SU-DHL-6 (cell line): ENCODE data around the gene WWOX.

ENCODE experiments used
- H2AFZ ChIP-seq: fragments of 200-600 bp; sonication (generic); 2 replicates; pipeline ENCODE4 v1.6.1; 2014; ENCODE audit warnings: low read depth, mild to moderate bottlenecking, moderate library complexity, mixed read lengths, antibody characterized with exemption, low read length; ENCODE audit not compliant: severe bottlenecking
- H3F3A ChIP-seq: fragments of 200-600 bp; shearing (Covaris generic); 2 replicates; pipeline ENCODE4 v1.6.0; 2016; ENCODE audit warnings: antibody characterized with exemption, mild to moderate bottlenecking; ENCODE audit not compliant: insufficient read depth
- H3K27ac ChIP-seq: fragments of 200-600 bp; sonication (generic); 2 replicates; pipeline ENCODE4 v1.5.1; 2016; ENCODE audit warnings: low read depth, mild to moderate bottlenecking, low read length, moderate library complexity, mixed read lengths
- H3K27me3 ChIP-seq: fragments of 200-600 bp; sonication (generic), shearing (Covaris generic); 2 replicates; pipeline ENCODE4 v1.6.0; 2014; ENCODE audit warnings: mild to moderate bottlenecking, low read length
- H3K36me3 ChIP-seq: fragments of 200-600 bp; sonication (generic); 2 replicates; pipeline ENCODE4 v1.6.1; 2014; ENCODE audit warnings: mild to moderate bottlenecking, low read length, mixed read lengths
- H3K4me2 ChIP-seq: fragments of 300-600, 200-600 bp; shearing (Covaris generic), sonication (generic); 2 replicates; pipeline ENCODE4 v1.6.0; 2014; ENCODE audit warnings: low read length, low read depth, mild to moderate bottlenecking; ENCODE audit not compliant: poor library complexity, severe bottlenecking
- H3K4me3 ChIP-seq: fragments of 200-600 bp; sonication (generic); 2 replicates; pipeline ENCODE4 v1.5.1; 2014; ENCODE audit warnings: antibody characterized with exemption, low read length, mild to moderate bottlenecking, mixed read lengths; ENCODE audit not compliant: insufficient read depth, poor library complexity, severe bottlenecking
- H3K79me2 ChIP-seq: fragments of 200-600 bp; sonication (generic); 2 replicates; pipeline ENCODE4 v1.6.1; 2014; ENCODE audit warnings: mild to moderate bottlenecking, low read length, moderate library complexity; ENCODE audit not compliant: insufficient read depth
- H3K9ac ChIP-seq: fragments of 200-600 bp; sonication (generic); 2 replicates; pipeline ENCODE4 v1.7.0; 2014; ENCODE audit warnings: mild to moderate bottlenecking, low read length
- H3K9me2 ChIP-seq: fragments of 200-600 bp; sonication (generic); replicated peaks from 2 replicates; pipeline ENCODE4 v1.6.1; 2014; ENCODE audit warnings: low read length; ENCODE audit not compliant: insufficient read depth
- H3K9me3 ChIP-seq: fragments of 200-600 bp; sonication (generic); 2 replicates; pipeline ENCODE4 v1.6.1; 2014; ENCODE audit warnings: low read length, mixed read lengths; ENCODE audit not compliant: insufficient read depth
- H4K20me1 ChIP-seq: fragments of 200-600 bp; sonication (generic); 2 replicates; pipeline ENCODE4 v1.6.1; 2014; ENCODE audit warnings: low read depth, mild to moderate bottlenecking, antibody characterized with exemption, low read length, moderate library complexity, mixed read lengths
- EZH2phosphoT487 ChIP-seq: fragments of 200-600 bp; sonication (generic), shearing (Covaris generic); conservative IDR thresholded peaks from 2 replicates; pipeline ENCODE4 v1.6.1; 2018; ENCODE audit warnings: mild to moderate bottlenecking, antibody characterized with exemption, low read length, moderate library complexity, mixed read lengths
- TF ChIP-seq, protein P1 (sequence below): fragments of 200-600 bp; sonication (generic); IDR thresholded peaks from one replicate; pipeline ENCODE4 v1.5.1; 2017; ENCODE audit warnings: antibody characterized with exemption, mild to moderate bottlenecking, low read length, moderate library complexity; ENCODE audit not compliant: insufficient read depth, poor library complexity, severe bottlenecking

The WWOX gene

DNA sequence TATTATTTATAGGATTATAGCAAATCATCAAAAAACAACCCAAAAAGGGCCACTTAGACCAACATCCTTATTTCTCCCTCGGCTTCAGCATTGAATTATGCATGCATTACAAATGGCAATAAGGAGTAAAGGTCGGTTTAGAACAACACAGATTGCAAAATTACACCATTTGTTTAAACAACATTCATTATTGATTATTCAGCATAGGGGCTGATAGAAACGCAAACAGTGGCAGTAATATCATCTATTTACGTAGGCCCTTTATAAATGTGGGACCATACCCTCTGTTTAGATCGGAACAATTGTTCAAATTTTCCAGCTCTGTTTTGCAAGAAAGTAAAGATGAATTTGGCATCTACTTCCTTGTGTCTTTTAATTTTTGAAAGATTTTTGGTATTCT, 153.3 kb downstream of the WWOX start:
- Histone ChIP-seq H3K27ac (no peak overlapping the region), H4K20me1 (no peaks in the 10 kb centered on the region), H3K9me2 (no peaks in the 10 kb centered on the region), H3K4me2 (no peak overlapping the region), H3K4me3 (no peak overlapping the region), H3K9me3 (no peaks in the 10 kb centered on the region), H3K27me3 (no peaks in the 10 kb centered on the region), H3K36me3 (no peaks in the 10 kb centered on the region), H3F3A (no peaks in the 10 kb centered on the region), H2AFZ (no peak overlapping the region), H3K9ac (no peak overlapping the region), H3K79me2 (no peaks in the 10 kb centered on the region)
- TF ChIP-seq, protein P1, sequence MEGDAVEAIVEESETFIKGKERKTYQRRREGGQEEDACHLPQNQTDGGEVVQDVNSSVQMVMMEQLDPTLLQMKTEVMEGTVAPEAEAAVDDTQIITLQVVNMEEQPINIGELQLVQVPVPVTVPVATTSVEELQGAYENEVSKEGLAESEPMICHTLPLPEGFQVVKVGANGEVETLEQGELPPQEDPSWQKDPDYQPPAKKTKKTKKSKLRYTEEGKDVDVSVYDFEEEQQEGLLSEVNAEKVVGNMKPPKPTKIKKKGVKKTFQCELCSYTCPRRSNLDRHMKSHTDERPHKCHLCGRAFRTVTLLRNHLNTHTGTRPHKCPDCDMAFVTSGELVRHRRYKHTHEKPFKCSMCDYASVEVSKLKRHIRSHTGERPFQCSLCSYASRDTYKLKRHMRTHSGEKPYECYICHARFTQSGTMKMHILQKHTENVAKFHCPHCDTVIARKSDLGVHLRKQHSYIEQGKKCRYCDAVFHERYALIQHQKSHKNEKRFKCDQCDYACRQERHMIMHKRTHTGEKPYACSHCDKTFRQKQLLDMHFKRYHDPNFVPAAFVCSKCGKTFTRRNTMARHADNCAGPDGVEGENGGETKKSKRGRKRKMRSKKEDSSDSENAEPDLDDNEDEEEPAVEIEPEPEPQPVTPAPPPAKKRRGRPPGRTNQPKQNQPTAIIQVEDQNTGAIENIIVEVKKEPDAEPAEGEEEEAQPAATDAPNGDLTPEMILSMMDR, result no peak
- no peak for TF ChIP-seq EZH2phosphoT487

DNA sequence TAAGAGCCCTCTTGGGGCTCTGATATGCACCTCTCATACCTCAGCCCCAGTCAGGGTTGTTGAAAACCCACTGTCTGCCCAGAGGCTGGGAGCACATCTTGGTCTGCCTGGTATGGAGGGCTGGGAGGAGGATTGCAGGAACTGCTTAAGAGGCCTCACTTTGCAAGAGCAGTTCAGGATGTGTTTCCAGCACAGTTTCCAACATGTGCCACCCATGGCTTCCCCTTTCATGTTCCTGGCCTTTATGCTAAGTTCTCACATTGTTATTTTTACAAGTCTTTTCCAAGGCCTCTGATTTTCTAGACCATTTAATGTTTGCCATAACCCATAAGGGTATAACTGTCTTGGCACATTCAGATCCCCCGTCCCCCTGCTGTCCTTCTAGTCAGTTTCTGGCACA, 155.4 kb downstream of the WWOX start:
- Histone ChIP-seq H3K36me3 (no peaks in the 10 kb centered on the region), H3K79me2 (no peaks in the 10 kb centered on the region), H2AFZ (no peak overlapping the region), H3F3A (no peaks in the 10 kb centered on the region), H3K27ac (no peak overlapping the region), H3K9me3 (no peaks in the 10 kb centered on the region), H3K4me2 (no peak overlapping the region), H3K4me3 (no peak overlapping the region), H4K20me1 (no peaks in the 10 kb centered on the region), H3K9ac (no peak overlapping the region), H3K9me2 (no peaks in the 10 kb centered on the region), H3K27me3 (no peaks in the 10 kb centered on the region)
- no peak for TF ChIP-seq EZH2phosphoT487
- TF ChIP-seq, protein P1, result no peak

DNA sequence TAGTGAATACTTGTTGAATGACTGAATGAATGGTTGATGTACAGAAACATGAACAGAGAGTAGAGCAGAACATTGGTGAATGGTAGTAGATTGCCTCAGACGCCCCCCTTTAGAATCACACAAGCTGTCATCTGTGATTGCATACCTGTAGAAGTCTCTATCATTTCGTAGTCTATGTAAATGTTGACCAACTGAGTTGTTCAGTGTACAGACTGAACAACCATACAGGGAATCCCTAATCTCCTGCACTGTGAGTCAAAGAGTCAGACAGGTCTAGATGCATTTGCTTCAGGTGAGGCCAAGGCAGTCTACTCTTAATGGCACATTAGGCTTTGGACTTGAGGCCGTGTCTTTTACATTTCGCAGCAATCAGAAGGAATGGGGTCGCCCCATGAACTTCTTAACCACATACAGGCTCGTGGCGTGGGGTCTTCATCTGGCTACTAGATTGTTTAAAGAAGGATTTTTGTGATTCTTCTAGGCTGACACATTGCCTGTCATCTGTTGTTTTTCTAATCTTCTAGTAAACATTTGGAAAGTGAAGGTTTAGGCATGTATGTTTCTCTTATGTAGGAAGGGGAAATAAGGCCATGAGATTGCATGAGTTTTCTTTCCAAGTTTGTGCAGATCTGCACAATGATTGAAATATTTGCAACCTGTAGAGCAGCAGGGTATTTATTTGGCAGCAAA, 157.4 kb downstream of the WWOX start:
- Histone ChIP-seq H3K27ac (no peak overlapping the region), H3K9me2 (no peaks in the 10 kb centered on the region), H3K79me2 (no peaks in the 10 kb centered on the region), H3K9me3 (no peaks in the 10 kb centered on the region), H3F3A (no peaks in the 10 kb centered on the region), H4K20me1 (no peaks in the 10 kb centered on the region), H3K27me3 (no peaks in the 10 kb centered on the region), H2AFZ (no peak overlapping the region), H3K9ac (no peak overlapping the region), H3K4me3 (no peak overlapping the region), H3K4me2 (no peak overlapping the region), H3K36me3 (no peaks in the 10 kb centered on the region)
- TF ChIP-seq, protein P1, result no peak
- TF ChIP-seq EZH2phosphoT487, result no peak
